GM23338 (cell line): ENCODE data around the gene FURIN.
"Not testable (repeated sequence)": the region's sequence is repeated elsewhere in the genome, so short reads cannot be mapped to it uniquely, and the experiment has no call there.

Source experiments
- CREB1 ChIP-seq: fragments of 250-450 bp; sonication (Bioruptor Pico); IDR thresholded peaks from 2 replicates; pipeline ENCODE4 v1.5.0; 2020; ENCODE audit warnings: low read depth, mild to moderate bottlenecking, moderate library complexity
- EZH2 ChIP-seq: fragments of 200-600 bp; sonication (generic); IDR thresholded peaks from one replicate; pipeline ENCODE4 v1.8.0; 2017; ENCODE audit warnings: antibody characterized with exemption, mild to moderate bottlenecking, low read depth; ENCODE audit not compliant: unreplicated experiment
- EZH2phosphoT487 ChIP-seq: fragments of 200-600 bp; sonication (generic); IDR thresholded peaks from one replicate; pipeline ENCODE4 v1.8.1; 2018; ENCODE audit warnings: antibody characterized with exemption; ENCODE audit not compliant: unreplicated experiment
- JUNB ChIP-seq: IDR thresholded peaks from one replicate; pipeline ENCODE4 v1.6.1; 2016; ENCODE audit warnings: antibody characterized with exemption; ENCODE audit not compliant: unreplicated experiment
- NANOG ChIP-seq: IDR thresholded peaks from 2 replicates; pipeline ENCODE4 v1.6.1; 2016; ENCODE audit warnings: antibody characterized with exemption, borderline replicate concordance
- POLR2AphosphoS5 ChIP-seq: IDR thresholded peaks from 2 replicates; pipeline ENCODE4 v1.6.1; 2016; ENCODE audit warnings: antibody characterized with exemption, low read depth
- STAT1 ChIP-seq: IDR thresholded peaks from one replicate; pipeline ENCODE4 v1.6.1; 2016; ENCODE audit warnings: antibody characterized with exemption; ENCODE audit not compliant: unreplicated experiment
- ZNF114 ChIP-seq: fragments of 250-450 bp; sonication (Bioruptor Pico); IDR thresholded peaks from 2 replicates; pipeline ENCODE4 v1.5.0; 2020; ENCODE audit warnings: mild to moderate bottlenecking, moderate library complexity
- ZNF331 ChIP-seq: fragments of 250-450 bp; sonication (Bioruptor Pico); IDR thresholded peaks from 2 replicates; pipeline ENCODE4 v1.5.0; 2020; ENCODE audit warnings: low read depth, mild to moderate bottlenecking, moderate library complexity
- TF ChIP-seq, protein P1 (sequence below), 2 experiments: fragments of 200-600 bp in 1 of 2; sonication (generic) in 1 of 2; conservative IDR thresholded peaks; 2 replicates each; pipeline versions ENCODE4 v1.5.1 to v1.6.1; 2016 to 2017; ENCODE audit warnings: antibody characterized with exemption in 2 of 2, low read depth in 2 of 2, mild to moderate bottlenecking in 2 of 2, moderate library complexity in 1 of 2
- TF ChIP-seq, protein P2 (sequence below): IDR thresholded peaks from one replicate; pipeline ENCODE4 v1.6.1; 2018; ENCODE audit warnings: antibody characterized with exemption; ENCODE audit not compliant: unreplicated experiment
- TF ChIP-seq, protein P3 (sequence below): IDR thresholded peaks from 2 replicates; pipeline ENCODE4 v1.6.1; 2016; ENCODE audit warnings: antibody characterized with exemption
- TF ChIP-seq, protein P4 (sequence below): fragments of 250-450 bp; sonication (Bioruptor Pico); IDR thresholded peaks from 2 replicates; pipeline ENCODE4 v1.5.0; 2020; ENCODE audit warnings: mild to moderate bottlenecking, moderate library complexity

DNA sequence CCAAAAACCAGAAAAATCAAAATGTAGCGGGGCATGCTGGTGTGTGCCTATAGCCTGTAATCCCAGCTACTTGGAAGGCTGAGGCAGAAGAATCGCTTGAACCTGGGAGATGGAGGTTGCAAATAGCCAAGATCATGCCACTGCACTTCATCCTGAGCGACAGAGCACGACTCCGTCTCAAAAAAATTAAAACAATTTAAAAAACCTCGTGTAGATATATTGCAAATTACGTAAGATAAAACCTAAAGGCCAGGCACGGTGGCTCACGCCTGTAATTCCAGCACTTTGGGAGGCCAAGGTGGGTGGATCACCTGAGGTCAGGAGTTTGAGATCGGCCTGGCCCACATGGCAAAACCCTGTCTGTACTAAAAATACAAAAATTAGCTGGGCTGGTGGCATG, 58.4 kb downstream of the FURIN start:
- TF ChIP-seq CREB1 (CRISPR knock-in tag); EZH2; EZH2phosphoT487; POLR2AphosphoS5; ZNF331; STAT1; NANOG; JUNB; ZNF114 (CRISPR knock-in tag): not testable (repeated sequence)
- TF ChIP-seq, protein P1, sequence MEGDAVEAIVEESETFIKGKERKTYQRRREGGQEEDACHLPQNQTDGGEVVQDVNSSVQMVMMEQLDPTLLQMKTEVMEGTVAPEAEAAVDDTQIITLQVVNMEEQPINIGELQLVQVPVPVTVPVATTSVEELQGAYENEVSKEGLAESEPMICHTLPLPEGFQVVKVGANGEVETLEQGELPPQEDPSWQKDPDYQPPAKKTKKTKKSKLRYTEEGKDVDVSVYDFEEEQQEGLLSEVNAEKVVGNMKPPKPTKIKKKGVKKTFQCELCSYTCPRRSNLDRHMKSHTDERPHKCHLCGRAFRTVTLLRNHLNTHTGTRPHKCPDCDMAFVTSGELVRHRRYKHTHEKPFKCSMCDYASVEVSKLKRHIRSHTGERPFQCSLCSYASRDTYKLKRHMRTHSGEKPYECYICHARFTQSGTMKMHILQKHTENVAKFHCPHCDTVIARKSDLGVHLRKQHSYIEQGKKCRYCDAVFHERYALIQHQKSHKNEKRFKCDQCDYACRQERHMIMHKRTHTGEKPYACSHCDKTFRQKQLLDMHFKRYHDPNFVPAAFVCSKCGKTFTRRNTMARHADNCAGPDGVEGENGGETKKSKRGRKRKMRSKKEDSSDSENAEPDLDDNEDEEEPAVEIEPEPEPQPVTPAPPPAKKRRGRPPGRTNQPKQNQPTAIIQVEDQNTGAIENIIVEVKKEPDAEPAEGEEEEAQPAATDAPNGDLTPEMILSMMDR (conservative IDR thresholded peaks at IDR 0.05; ENCODE audit: low read depth in 2 of 2) = not testable (repeated sequence)
- TF ChIP-seq, protein P2, sequence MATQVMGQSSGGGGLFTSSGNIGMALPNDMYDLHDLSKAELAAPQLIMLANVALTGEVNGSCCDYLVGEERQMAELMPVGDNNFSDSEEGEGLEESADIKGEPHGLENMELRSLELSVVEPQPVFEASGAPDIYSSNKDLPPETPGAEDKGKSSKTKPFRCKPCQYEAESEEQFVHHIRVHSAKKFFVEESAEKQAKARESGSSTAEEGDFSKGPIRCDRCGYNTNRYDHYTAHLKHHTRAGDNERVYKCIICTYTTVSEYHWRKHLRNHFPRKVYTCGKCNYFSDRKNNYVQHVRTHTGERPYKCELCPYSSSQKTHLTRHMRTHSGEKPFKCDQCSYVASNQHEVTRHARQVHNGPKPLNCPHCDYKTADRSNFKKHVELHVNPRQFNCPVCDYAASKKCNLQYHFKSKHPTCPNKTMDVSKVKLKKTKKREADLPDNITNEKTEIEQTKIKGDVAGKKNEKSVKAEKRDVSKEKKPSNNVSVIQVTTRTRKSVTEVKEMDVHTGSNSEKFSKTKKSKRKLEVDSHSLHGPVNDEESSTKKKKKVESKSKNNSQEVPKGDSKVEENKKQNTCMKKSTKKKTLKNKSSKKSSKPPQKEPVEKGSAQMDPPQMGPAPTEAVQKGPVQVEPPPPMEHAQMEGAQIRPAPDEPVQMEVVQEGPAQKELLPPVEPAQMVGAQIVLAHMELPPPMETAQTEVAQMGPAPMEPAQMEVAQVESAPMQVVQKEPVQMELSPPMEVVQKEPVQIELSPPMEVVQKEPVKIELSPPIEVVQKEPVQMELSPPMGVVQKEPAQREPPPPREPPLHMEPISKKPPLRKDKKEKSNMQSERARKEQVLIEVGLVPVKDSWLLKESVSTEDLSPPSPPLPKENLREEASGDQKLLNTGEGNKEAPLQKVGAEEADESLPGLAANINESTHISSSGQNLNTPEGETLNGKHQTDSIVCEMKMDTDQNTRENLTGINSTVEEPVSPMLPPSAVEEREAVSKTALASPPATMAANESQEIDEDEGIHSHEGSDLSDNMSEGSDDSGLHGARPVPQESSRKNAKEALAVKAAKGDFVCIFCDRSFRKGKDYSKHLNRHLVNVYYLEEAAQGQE = not testable (repeated sequence)
- TF ChIP-seq, protein P3, sequence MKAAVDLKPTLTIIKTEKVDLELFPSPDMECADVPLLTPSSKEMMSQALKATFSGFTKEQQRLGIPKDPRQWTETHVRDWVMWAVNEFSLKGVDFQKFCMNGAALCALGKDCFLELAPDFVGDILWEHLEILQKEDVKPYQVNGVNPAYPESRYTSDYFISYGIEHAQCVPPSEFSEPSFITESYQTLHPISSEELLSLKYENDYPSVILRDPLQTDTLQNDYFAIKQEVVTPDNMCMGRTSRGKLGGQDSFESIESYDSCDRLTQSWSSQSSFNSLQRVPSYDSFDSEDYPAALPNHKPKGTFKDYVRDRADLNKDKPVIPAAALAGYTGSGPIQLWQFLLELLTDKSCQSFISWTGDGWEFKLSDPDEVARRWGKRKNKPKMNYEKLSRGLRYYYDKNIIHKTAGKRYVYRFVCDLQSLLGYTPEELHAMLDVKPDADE = not testable (repeated sequence)
- TF ChIP-seq, protein P4, sequence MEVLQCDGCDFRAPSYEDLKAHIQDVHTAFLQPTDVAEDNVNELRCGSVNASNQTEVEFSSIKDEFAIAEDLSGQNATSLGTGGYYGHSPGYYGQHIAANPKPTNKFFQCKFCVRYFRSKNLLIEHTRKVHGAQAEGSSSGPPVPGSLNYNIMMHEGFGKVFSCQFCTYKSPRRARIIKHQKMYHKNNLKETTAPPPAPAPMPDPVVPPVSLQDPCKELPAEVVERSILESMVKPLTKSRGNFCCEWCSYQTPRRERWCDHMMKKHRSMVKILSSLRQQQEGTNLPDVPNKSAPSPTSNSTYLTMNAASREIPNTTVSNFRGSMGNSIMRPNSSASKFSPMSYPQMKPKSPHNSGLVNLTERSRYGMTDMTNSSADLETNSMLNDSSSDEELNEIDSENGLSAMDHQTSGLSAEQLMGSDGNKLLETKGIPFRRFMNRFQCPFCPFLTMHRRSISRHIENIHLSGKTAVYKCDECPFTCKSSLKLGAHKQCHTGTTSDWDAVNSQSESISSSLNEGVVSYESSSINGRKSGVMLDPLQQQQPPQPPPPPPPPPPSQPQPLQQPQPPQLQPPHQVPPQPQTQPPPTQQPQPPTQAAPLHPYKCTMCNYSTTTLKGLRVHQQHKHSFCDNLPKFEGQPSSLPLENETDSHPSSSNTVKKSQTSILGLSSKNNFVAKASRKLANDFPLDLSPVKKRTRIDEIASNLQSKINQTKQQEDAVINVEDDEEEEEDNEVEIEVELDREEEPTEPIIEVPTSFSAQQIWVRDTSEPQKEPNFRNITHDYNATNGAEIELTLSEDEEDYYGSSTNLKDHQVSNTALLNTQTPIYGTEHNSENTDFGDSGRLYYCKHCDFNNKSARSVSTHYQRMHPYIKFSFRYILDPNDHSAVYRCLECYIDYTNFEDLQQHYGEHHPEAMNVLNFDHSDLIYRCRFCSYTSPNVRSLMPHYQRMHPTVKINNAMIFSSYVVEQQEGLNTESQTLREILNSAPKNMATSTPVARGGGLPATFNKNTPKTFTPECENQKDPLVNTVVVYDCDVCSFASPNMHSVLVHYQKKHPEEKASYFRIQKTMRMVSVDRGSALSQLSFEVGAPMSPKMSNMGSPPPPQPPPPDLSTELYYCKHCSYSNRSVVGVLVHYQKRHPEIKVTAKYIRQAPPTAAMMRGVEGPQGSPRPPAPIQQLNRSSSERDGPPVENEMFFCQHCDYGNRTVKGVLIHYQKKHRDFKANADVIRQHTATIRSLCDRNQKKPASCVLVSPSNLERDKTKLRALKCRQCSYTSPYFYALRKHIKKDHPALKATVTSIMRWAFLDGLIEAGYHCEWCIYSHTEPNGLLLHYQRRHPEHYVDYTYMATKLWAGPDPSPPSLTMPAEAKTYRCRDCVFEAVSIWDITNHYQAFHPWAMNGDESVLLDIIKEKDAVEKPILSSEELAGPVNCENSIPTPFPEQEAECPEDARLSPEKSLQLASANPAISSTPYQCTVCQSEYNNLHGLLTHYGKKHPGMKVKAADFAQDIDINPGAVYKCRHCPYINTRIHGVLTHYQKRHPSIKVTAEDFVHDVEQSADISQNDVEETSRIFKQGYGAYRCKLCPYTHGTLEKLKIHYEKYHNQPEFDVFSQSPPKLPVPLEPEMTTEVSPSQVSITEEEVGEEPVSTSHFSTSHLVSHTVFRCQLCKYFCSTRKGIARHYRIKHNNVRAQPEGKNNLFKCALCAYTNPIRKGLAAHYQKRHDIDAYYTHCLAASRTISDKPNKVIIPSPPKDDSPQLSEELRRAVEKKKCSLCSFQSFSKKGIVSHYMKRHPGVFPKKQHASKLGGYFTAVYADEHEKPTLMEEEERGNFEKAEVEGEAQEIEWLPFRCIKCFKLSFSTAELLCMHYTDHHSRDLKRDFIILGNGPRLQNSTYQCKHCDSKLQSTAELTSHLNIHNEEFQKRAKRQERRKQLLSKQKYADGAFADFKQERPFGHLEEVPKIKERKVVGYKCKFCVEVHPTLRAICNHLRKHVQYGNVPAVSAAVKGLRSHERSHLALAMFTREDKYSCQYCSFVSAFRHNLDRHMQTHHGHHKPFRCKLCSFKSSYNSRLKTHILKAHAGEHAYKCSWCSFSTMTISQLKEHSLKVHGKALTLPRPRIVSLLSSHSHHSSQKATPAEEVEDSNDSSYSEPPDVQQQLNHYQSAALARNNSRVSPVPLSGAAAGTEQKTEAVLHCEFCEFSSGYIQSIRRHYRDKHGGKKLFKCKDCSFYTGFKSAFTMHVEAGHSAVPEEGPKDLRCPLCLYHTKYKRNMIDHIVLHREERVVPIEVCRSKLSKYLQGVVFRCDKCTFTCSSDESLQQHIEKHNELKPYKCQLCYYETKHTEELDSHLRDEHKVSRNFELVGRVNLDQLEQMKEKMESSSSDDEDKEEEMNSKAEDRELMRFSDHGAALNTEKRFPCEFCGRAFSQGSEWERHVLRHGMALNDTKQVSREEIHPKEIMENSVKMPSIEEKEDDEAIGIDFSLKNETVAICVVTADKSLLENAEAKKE (CRISPR knock-in tag) = not testable (repeated sequence)
